GM10266 (cell line): ENCODE data around the gene ADRB1.

Experiments
- DNase-seq: peaks from one replicate; pipeline ENCODE4 v3.0.0; 2012; ENCODE audit errors: extremely low spot score
- CTCF ChIP-seq: IDR thresholded peaks from 2 replicates; pipeline ENCODE4 v1.5.1; 2012; ENCODE audit warnings: mild to moderate bottlenecking, low read depth; ENCODE audit not compliant: control insufficient read depth, insufficient read depth; ENCODE audit errors: missing control alignments

Gene ADRB1

GRCh38 chr10:114052255-114052654 is 8.6 kb downstream of the ADRB1 start:
- DNase-seq = no peak
- TF ChIP-seq CTCF = no peak

DNA sequence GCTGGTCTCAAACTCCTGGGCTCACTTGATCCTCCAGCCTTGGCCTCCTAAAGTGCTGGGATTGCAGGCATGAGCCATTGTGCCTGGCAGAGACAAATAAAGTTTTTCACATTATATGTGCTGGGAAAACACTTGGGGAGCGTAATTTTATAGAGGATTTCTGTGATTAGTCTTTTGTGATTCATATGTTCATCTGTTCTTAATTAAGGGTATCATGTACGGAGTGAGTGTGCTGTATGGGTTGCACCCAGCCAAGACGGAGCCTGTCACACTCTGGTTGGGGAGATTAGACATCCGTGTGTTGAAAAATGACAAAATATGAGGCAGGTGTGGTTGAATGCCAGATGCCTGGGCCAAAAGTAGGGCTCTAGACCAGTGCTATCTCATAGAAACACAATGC is 10.3 kb downstream of the ADRB1 start:
- DNase-seq = no peak
- no peak for TF ChIP-seq CTCF

DNA sequence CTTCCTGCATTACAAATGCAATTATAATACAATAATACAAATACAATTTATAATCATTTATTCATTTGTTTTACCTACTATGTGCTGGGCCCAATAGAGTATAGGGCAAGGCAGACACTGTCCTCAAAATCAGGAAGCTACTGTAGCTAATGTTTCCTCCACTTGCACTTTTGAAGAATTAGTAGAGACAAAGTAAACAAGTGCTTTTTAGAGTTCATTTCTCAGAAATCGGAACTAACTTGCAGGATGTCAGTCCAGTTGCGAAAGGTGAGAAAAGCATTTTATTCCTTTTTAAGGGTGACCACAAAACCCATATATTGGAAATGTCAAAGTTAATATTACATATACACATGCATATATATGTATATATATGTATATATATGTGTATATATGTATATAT is 14.2 kb downstream of the ADRB1 start:
- no peak for DNase-seq
- no peak for TF ChIP-seq CTCF

DNA sequence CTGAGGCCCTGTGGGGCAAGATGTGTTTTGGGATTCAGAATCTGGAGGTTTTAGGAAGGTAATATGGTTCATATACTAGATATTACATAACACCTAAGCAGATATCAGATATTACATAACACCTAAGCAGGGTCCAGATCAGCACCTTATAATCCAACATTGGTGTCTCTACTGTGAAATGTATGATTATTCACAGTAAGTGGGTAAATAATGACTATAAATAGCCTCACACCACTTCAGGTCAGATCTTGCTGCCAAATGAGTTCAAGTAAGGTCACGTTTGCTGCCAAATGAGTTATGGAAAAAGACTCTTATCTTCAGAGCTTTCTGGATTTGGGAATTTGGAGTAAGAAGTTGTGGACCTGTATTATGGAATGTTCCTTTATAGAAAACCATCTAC is 14.6 kb downstream of the ADRB1 start:
- TF ChIP-seq CTCF = no peak
- DNase-seq = no peak

GRCh38 chr10:114059561-114059960 is 15.9 kb downstream of the ADRB1 start:
- TF ChIP-seq CTCF = no peak
- DNase-seq = no peak

DNA sequence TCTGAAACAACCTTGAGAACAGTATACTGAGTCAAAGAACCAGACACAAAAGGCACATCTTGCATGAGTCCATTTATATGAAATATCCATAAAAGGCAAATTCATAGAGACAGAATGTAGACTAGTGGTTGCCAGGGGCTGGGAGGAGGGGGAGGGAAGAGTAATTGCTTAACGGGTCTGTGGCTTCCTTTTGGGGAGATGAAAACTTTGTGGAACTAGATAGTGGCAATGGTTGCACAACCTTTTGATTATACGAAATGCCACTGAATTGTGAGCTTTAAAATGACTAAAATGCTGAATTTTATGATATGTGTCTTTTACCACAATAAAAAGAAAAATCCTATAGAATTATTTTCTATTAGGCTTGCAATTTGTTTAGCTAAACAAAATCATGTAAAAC is 16.8 kb downstream of the ADRB1 start:
- no peak for DNase-seq
- no peak for TF ChIP-seq CTCF

DNA sequence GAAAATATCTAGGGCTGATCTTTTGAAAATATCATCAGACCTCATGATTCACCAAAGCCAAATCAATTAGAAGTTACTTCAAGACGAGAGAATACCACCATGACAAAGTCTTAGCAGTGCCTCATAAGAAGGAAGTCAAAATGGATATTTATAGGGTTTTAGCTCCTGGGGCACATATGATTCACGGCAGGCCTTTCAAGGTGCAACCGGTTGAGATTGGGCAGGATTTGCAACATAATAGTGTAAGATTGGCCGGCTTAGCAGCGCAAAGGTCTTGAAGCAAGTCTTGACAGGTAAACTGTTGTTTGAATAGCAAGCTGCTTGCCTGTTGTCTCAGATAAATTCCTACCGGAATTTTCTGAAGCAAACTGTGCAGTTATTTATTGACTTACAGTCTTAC is 17.5 kb downstream of the ADRB1 start:
- TF ChIP-seq CTCF = no peak
- no peak for DNase-seq
